ENCODE data around the gene FHDC1. TPM values are rescaled to one million over a fixed set of nuclear protein-coding genes. Genes with fewer than 3 reads are reported as not detected.
A peak's percentile ranks its signal among the peaks of the same experiment; 100 is the strongest.

Gene FHDC1
- total and polyA plus RNA-seq, 5 donors from 2014 or later: 0.20 TPM; not detected in 4

DNA sequence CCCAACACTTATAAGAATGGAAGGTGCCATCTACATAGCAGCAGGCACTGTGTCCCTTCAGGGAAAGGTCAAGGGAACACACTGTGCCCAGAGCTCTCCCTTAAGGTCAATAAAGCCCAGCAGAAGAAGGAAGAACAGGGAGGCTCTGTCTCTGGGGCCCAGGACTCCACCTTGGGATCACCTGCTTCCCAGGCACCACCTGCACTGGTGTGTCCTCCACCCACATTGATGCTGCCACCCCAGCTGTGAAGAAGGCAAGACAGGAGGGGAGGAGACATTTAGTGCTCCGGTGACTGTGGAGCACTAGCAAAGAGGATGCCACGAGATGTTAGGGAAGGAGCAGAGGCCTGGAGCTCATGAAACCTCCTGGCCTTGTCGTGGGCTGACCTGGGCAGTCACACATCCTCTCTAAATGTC is 53.4 kb downstream of the FHDC1 start:
- Histone ChIP-seq H3K4me1 (ENCODE audit: control insufficient read depth, insufficient read depth, low read length, poor library complexity, severe bottlenecking) (no peaks in the 10 kb centered on the region), H3K9me3 (ENCODE audit: control insufficient read depth in 2 of 2, low read length in 2 of 2) (no peaks in the 10 kb centered on the region), H3K27ac (ENCODE audit: insufficient read depth, low read length, poor library complexity, severe bottlenecking) (no peak overlapping the region), H3K4me3 (ENCODE audit: low read depth, low read length) (no peak overlapping the region), H3K36me3 (ENCODE audit: control insufficient read depth, insufficient read depth, low read length) (no peaks in the 10 kb centered on the region), H3K27me3 (ENCODE audit: control insufficient read depth, insufficient read depth, low read length) (no peaks in the 10 kb centered on the region)
- ATAC-seq (ENCODE audit: low read depth in 2 of 2) (no peak), DNase-seq (no peak)
- Mint-ChIP-seq H3K27me3 (peaks cover 14% of the 10 kb centered on the region), H3K27ac (no peak overlapping the region), H3K4me3 (no peak overlapping the region), H3K9me3 (no peaks in the 10 kb centered on the region), H3K4me1 (no peaks in the 10 kb centered on the region), H3K36me3 (no peaks in the 10 kb centered on the region)

- no peak overlapping the region for H3K27ac Mint-ChIP-seq
- peaks cover 0 to 2% (median 0%) of the 10 kb centered on the region in 4 donors for H3K4me1 Mint-ChIP-seq
- Histone ChIP-seq H3K4me3 (ENCODE audit: low read depth, low read length) (no peak overlapping the region), H3K9me3 (ENCODE audit: control insufficient read depth in 2 of 2, low read length in 2 of 2) (no peaks in the 10 kb centered on the region), H3K4me1 (ENCODE audit: control insufficient read depth, insufficient read depth, low read length, poor library complexity, severe bottlenecking) (no peaks in the 10 kb centered on the region), H3K27ac (ENCODE audit: insufficient read depth, low read length, poor library complexity, severe bottlenecking) (no peak overlapping the region), H3K36me3 (ENCODE audit: control insufficient read depth, insufficient read depth, low read length) (no peaks in the 10 kb centered on the region), H3K27me3 (ENCODE audit: control insufficient read depth, insufficient read depth, low read length) (no peaks in the 10 kb centered on the region)
- DNase-seq (no peak), ATAC-seq (ENCODE audit: low read depth in 2 of 2) (no peak)
- peaks cover 9% of the 10 kb centered on the region for H3K27me3 Mint-ChIP-seq
- peaks cover 0 to 2% (median 0%) of the 10 kb centered on the region in 7 donors for H3K9me3 Mint-ChIP-seq
- no peaks in the 10 kb centered on the region for H3K36me3 Mint-ChIP-seq
- H3K4me3 Mint-ChIP-seq: no peak overlapping the region
Measured at GRCh38 chr4:152990471-152991131, 54.5 kb downstream of the FHDC1 start.

DNA sequence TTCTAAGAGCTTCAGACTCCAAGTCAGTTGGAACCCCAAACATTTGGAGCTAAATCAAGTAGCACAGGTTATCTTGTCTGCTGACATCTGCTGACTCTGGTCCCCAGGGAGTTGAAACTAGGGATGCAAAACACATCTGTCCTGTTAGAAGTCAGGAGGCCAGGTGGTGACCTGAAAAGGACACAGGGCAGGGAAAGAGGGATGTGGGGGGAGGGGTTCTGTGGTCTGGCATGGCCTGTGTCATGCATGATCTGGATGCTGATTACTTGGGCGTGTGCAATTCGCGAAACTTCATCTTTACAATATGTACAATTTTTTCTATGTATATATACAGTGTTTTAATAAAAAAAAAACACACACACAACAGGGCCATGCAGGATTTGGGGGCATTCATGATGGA is 55.3 kb downstream of the FHDC1 start:
- DNase-seq (no peak), ATAC-seq (ENCODE audit: low read depth in 2 of 2) (no peak)
- no peaks in the 10 kb centered on the region for H3K9me3 ChIP-seq (ENCODE audit: control insufficient read depth in 2 of 2, low read length in 2 of 2)
- H3K4me3 ChIP-seq (ENCODE audit: low read depth, low read length): no peak overlapping the region
- Mint-ChIP-seq H3K4me1 (peaks cover 0 to 2% (median 0%) of the 10 kb centered on the region in 4 donors), H3K27me3 (peaks cover 13% of the 10 kb centered on the region), H3K9me3 (peaks cover 0 to 2% (median 0%) of the 10 kb centered on the region in 7 donors), H3K27ac (no peak overlapping the region), H3K4me3 (no peak overlapping the region), H3K36me3 (no peaks in the 10 kb centered on the region)
- H3K4me1 ChIP-seq (ENCODE audit: control insufficient read depth, insufficient read depth, low read length, poor library complexity, severe bottlenecking): no peaks in the 10 kb centered on the region
- H3K27ac ChIP-seq (ENCODE audit: insufficient read depth, low read length, poor library complexity, severe bottlenecking): no peak overlapping the region
- no peaks in the 10 kb centered on the region for H3K27me3 ChIP-seq (ENCODE audit: control insufficient read depth, insufficient read depth, low read length)
- H3K36me3 ChIP-seq (ENCODE audit: control insufficient read depth, insufficient read depth, low read length): no peaks in the 10 kb centered on the region

DNA sequence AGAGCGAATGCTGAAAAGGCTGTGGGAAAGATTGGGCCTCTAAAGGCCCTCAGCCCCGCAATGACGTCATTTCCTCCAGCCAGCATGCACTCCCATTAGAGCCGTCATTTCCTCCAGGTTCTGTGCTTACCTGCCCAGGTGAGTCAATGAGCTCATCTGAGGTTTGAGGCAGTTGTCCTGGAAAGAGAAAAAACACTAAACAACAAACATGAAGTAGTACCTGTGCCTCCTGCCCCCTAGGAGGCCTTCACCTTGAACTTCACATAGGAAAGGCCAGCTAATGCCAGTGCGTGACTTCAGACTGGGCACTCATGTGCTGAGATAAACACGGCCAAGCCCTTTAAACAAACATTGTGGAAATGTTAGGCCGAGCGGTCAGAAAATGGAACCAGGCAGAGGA is 55.9 kb downstream of the FHDC1 start:
- no peak for ATAC-seq (ENCODE audit: low read depth in 2 of 2)
- H3K27me3 ChIP-seq (ENCODE audit: control insufficient read depth, insufficient read depth, low read length): no peaks in the 10 kb centered on the region
- no peak for DNase-seq
- Mint-ChIP-seq H3K4me1 (peaks cover 0 to 2% (median 0%) of the 10 kb centered on the region in 4 donors), H3K9me3 (peaks cover 0 to 2% (median 0%) of the 10 kb centered on the region in 7 donors), H3K27ac (peak overlapping the region in 1 of 3 donors; percentile 58), H3K36me3 (no peaks in the 10 kb centered on the region), H3K4me3 (no peak overlapping the region), H3K27me3 (peaks cover 15% of the 10 kb centered on the region)
- H3K4me3 ChIP-seq (ENCODE audit: low read depth, low read length): no peak overlapping the region
- H3K9me3 ChIP-seq (ENCODE audit: control insufficient read depth in 2 of 2, low read length in 2 of 2): no peaks in the 10 kb centered on the region
- H3K36me3 ChIP-seq (ENCODE audit: control insufficient read depth, insufficient read depth, low read length): no peaks in the 10 kb centered on the region
- no peaks in the 10 kb centered on the region for H3K4me1 ChIP-seq (ENCODE audit: control insufficient read depth, insufficient read depth, low read length, poor library complexity, severe bottlenecking)
- H3K27ac ChIP-seq (ENCODE audit: insufficient read depth, low read length, poor library complexity, severe bottlenecking): no peak overlapping the region

DNA sequence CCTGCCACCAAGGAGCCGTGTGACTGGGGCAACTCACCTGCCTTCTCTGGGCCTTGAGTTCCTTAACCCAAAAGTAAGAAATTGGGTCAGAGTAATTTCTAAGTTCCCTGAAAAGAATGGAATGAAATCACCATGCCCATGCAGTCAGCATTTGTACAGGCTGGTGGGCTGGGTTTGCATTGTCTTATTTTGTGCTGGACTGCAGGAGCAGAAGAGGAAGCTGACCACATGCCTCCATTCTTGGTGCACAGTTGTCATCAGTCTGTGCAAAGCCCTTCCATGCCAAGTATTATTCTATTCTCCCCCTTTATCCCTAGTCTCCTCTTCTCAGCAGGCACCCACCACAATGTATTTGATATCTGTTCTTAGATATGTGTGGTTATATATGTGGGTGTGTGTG is 56.3 kb downstream of the FHDC1 start:
- Mint-ChIP-seq H3K27me3 (peaks cover 17% of the 10 kb centered on the region), H3K4me3 (no peak overlapping the region), H3K27ac (no peak overlapping the region), H3K4me1 (peaks cover 0 to 2% (median 0%) of the 10 kb centered on the region in 4 donors), H3K36me3 (no peaks in the 10 kb centered on the region), H3K9me3 (peaks cover 0 to 2% (median 0%) of the 10 kb centered on the region in 7 donors)
- H3K4me1 ChIP-seq (ENCODE audit: control insufficient read depth, insufficient read depth, low read length, poor library complexity, severe bottlenecking): no peaks in the 10 kb centered on the region
- H3K27ac ChIP-seq (ENCODE audit: insufficient read depth, low read length, poor library complexity, severe bottlenecking): no peak overlapping the region
- H3K27me3 ChIP-seq (ENCODE audit: control insufficient read depth, insufficient read depth, low read length): no peaks in the 10 kb centered on the region
- H3K9me3 ChIP-seq (ENCODE audit: control insufficient read depth in 2 of 2, low read length in 2 of 2): no peaks in the 10 kb centered on the region
- ATAC-seq (ENCODE audit: low read depth in 2 of 2): no peak
- H3K4me3 ChIP-seq (ENCODE audit: low read depth, low read length): no peak overlapping the region
- no peak for DNase-seq
- H3K36me3 ChIP-seq (ENCODE audit: control insufficient read depth, insufficient read depth, low read length): no peaks in the 10 kb centered on the region

DNA sequence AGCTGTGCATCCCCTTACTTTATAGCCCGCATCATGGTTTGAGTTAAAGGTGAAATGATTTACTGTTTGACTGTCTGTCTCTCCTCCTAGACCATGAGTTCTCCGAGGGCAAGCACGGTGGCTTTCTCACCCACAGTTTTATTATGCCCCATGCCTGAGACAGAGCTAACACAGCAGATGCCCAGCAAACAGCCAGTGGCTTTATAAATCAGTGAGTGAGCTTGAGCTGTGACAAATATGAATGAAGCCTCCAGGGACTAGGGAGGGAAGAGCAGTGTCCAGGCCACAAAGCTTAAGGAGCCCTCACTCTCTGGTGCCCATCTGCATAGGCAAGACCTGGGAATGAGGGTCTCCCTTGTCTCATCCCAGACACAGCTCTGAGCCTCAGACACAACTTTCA is 57.9 kb downstream of the FHDC1 start:
- peaks cover 0 to 2% (median 0%) of the 10 kb centered on the region in 7 donors for H3K9me3 Mint-ChIP-seq
- H3K4me1 ChIP-seq (ENCODE audit: control insufficient read depth, insufficient read depth, low read length, poor library complexity, severe bottlenecking): no peaks in the 10 kb centered on the region
- H3K36me3 ChIP-seq (ENCODE audit: control insufficient read depth, insufficient read depth, low read length): no peaks in the 10 kb centered on the region
- H3K27me3 Mint-ChIP-seq: peaks cover 17% of the 10 kb centered on the region
- no peak overlapping the region for H3K4me3 Mint-ChIP-seq
- peaks cover 0 to 2% (median 0%) of the 10 kb centered on the region in 4 donors for H3K4me1 Mint-ChIP-seq
- no peaks in the 10 kb centered on the region for H3K27me3 ChIP-seq (ENCODE audit: control insufficient read depth, insufficient read depth, low read length)
- no peaks in the 10 kb centered on the region for H3K9me3 ChIP-seq (ENCODE audit: control insufficient read depth in 2 of 2, low read length in 2 of 2)
- no peak overlapping the region for H3K27ac ChIP-seq (ENCODE audit: insufficient read depth, low read length, poor library complexity, severe bottlenecking)
- H3K4me3 ChIP-seq (ENCODE audit: low read depth, low read length): no peak overlapping the region
- DNase-seq (no peak), ATAC-seq (ENCODE audit: low read depth in 2 of 2) (no peak)
- H3K27ac Mint-ChIP-seq: no peak overlapping the region
- H3K36me3 Mint-ChIP-seq: no peaks in the 10 kb centered on the region

DNA sequence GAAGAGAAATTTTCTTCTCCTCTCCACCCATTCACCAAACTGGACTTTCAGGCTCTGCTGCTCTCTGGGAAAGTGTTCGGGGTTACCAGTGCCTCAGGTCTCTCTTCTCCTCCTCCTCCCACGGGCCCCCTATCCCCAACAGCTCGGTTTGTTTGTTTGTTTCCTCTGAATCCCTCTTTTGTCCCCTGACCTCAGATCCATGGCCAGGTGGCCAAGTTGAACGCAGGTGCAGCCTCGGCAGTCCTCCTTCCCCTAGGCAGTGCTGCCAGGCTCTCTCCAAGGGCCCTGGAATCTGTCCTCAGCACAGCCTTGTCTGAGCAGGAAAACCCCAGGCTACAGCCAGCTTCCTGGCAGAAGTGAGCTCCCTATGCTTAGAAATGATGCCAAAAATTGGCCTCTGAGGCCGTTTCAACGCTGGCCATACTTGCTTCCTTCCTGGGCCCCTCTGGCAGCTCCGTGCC is 60.0 kb downstream of the FHDC1 start:
- ATAC-seq (ENCODE audit: low read depth in 2 of 2): no peak
- H3K4me1 Mint-ChIP-seq: peaks cover 0 to 2% (median 0%) of the 10 kb centered on the region in 4 donors
- Histone ChIP-seq H3K4me1 (ENCODE audit: control insufficient read depth, insufficient read depth, low read length, poor library complexity, severe bottlenecking) (no peaks in the 10 kb centered on the region), H3K9me3 (ENCODE audit: control insufficient read depth in 2 of 2, low read length in 2 of 2) (no peaks in the 10 kb centered on the region), H3K4me3 (ENCODE audit: low read depth, low read length) (no peak overlapping the region), H3K27me3 (ENCODE audit: control insufficient read depth, insufficient read depth, low read length) (no peaks in the 10 kb centered on the region), H3K36me3 (ENCODE audit: control insufficient read depth, insufficient read depth, low read length) (no peaks in the 10 kb centered on the region), H3K27ac (ENCODE audit: insufficient read depth, low read length, poor library complexity, severe bottlenecking) (no peak overlapping the region)
- peaks cover 0 to 2% (median 0%) of the 10 kb centered on the region in 7 donors for H3K9me3 Mint-ChIP-seq
- no peak for DNase-seq
- no peak overlapping the region for H3K27ac Mint-ChIP-seq
- H3K36me3 Mint-ChIP-seq: no peaks in the 10 kb centered on the region
- no peak overlapping the region for H3K4me3 Mint-ChIP-seq
- H3K27me3 Mint-ChIP-seq: peaks cover 21% of the 10 kb centered on the region

- H3K27ac ChIP-seq (ENCODE audit: insufficient read depth, low read length, poor library complexity, severe bottlenecking): no peak overlapping the region
- H3K4me1 Mint-ChIP-seq: peaks cover 0 to 2% (median 0%) of the 10 kb centered on the region in 4 donors
- no peaks in the 10 kb centered on the region for H3K4me1 ChIP-seq (ENCODE audit: control insufficient read depth, insufficient read depth, low read length, poor library complexity, severe bottlenecking)
- no peak overlapping the region for H3K4me3 Mint-ChIP-seq
- no peaks in the 10 kb centered on the region for H3K27me3 ChIP-seq (ENCODE audit: control insufficient read depth, insufficient read depth, low read length)
- no peak overlapping the region for H3K4me3 ChIP-seq (ENCODE audit: low read depth, low read length)
- no peaks in the 10 kb centered on the region for H3K36me3 Mint-ChIP-seq
- no peak overlapping the region for H3K27ac Mint-ChIP-seq
- peaks cover 0 to 2% (median 0%) of the 10 kb centered on the region in 7 donors for H3K9me3 Mint-ChIP-seq
- H3K36me3 ChIP-seq (ENCODE audit: control insufficient read depth, insufficient read depth, low read length): no peaks in the 10 kb centered on the region
- H3K27me3 Mint-ChIP-seq: peaks cover 21% of the 10 kb centered on the region
- H3K9me3 ChIP-seq (ENCODE audit: control insufficient read depth in 2 of 2, low read length in 2 of 2): no peaks in the 10 kb centered on the region
- ATAC-seq (ENCODE audit: low read depth in 2 of 2): no peak
- DNase-seq: no peak
Measured at GRCh38 chr4:152996672-152997071, 60.5 kb downstream of the FHDC1 start.

Data from CD4-positive, CD25-positive, alpha-beta regulatory T cell (primary cell).